ENCODE results near the gene NDP.

NDP gene

GRCh38 chrX:43973249-43974099 is at the start of gene NDP:
TSS of gene NDP (minus strand) at chrX:43973390. CDS start at chrX:43958645, 14,745 bp downstream.
- no peak for DNase-seq (ENCODE audit: low read depth)

- no peak for DNase-seq (ENCODE audit: low read depth)
Observed at GRCh38 chrX:44022964-44023363, 49.8 kb upstream of the NDP start.

- DNase-seq (ENCODE audit: low read depth) = no peak
Observed at GRCh38 chrX:44020693-44021092, 47.5 kb upstream of the NDP start.

GRCh38 chrX:44019911-44020310 is 46.7 kb upstream of the NDP start:
- DNase-seq (ENCODE audit: low read depth) = no peak

GRCh38 chrX:44017676-44018075 is 44.5 kb upstream of the NDP start:
- DNase-seq (ENCODE audit: low read depth) = no peak

- DNase-seq (ENCODE audit: low read depth) = no peak
Observed at GRCh38 chrX:44016906-44017305, 43.7 kb upstream of the NDP start.

- DNase-seq (ENCODE audit: low read depth) = peak; percentile 60
Observed at GRCh38 chrX:44012484-44013096, 39.4 kb upstream of the NDP start.

GRCh38 chrX:44011506-44011905 is 38.3 kb upstream of the NDP start:
- no peak for DNase-seq (ENCODE audit: low read depth)

GRCh38 chrX:44010626-44011025 is 37.4 kb upstream of the NDP start:
- DNase-seq (ENCODE audit: low read depth) = no peak

- no peak for DNase-seq (ENCODE audit: low read depth)
Observed at GRCh38 chrX:44006081-44006480, 32.9 kb upstream of the NDP start.

GRCh38 chrX:44003975-44004374 is 30.8 kb upstream of the NDP start:
- DNase-seq (ENCODE audit: low read depth) = no peak

- DNase-seq (ENCODE audit: low read depth) = no peak
Observed at GRCh38 chrX:44002567-44002966, 29.4 kb upstream of the NDP start.

GRCh38 chrX:43998374-43998773 is 25.2 kb upstream of the NDP start:
- no peak for DNase-seq (ENCODE audit: low read depth)

- DNase-seq (ENCODE audit: low read depth) = no peak
Observed at GRCh38 chrX:43996491-43996890, 23.3 kb upstream of the NDP start.

- DNase-seq (ENCODE audit: low read depth) = no peak
Observed at GRCh38 chrX:43986083-43986482, 12.9 kb upstream of the NDP start.

- DNase-seq (ENCODE audit: low read depth) = no peak
Observed at GRCh38 chrX:43985511-43985910, 12.3 kb upstream of the NDP start.

- DNase-seq (ENCODE audit: low read depth) = no peak
Observed at GRCh38 chrX:43978226-43978625, 5.0 kb upstream of the NDP start.

- DNase-seq (ENCODE audit: low read depth) = no peak
Observed at GRCh38 chrX:43976205-43976604, 3.0 kb upstream of the NDP start.

- no peak for DNase-seq (ENCODE audit: low read depth)
Observed at GRCh38 chrX:43975796-43976195, 2.6 kb upstream of the NDP start.

- no peak for DNase-seq (ENCODE audit: low read depth)
Observed at GRCh38 chrX:43974741-43975465, 1.7 kb upstream of the NDP start.

- DNase-seq (ENCODE audit: low read depth) = no peak
Observed at GRCh38 chrX:43974100-43974475, 898 bp upstream of the NDP start.

- DNase-seq (ENCODE audit: low read depth) = peak; percentile 35
Observed at GRCh38 chrX:43971966-43972961, 926 bp downstream of the NDP start.
